SK-N-MC (cell line): Measurements from ENCODE around the gene SNPH.

Source experiments
- DNase-seq: peaks from one replicate; pipeline ENCODE4 v3.0.0-alpha.2; 2011; ENCODE audit warnings: low read depth, low spot score
- H3K27ac ChIP-seq: fragments of 200-600 bp; sonication (generic); 2 replicates; pipeline ENCODE4 v1.5.1; 2016; ENCODE audit warnings: mixed run types
- H3K36me3 ChIP-seq: fragments of 200-600 bp; sonication (generic); 2 replicates; pipeline ENCODE4 v1.6.1; 2017; ENCODE audit warnings: antibody characterized with exemption, low read length, mixed read lengths; ENCODE audit not compliant: insufficient read depth
- H3K4me3 ChIP-seq: fragments of 200-600 bp; sonication (generic); 2 replicates; pipeline ENCODE4 v1.5.1; 2016
- H3K9ac ChIP-seq: fragments of 200-600 bp; sonication (generic); 2 replicates; pipeline ENCODE4 v1.8.0; 2017; ENCODE audit warnings: mixed run types, mixed read lengths; ENCODE audit not compliant: insufficient read length
- H3K9me3 ChIP-seq: fragments of 200-600 bp; sonication (generic); 2 replicates; pipeline ENCODE4 v1.6.1; 2017; ENCODE audit warnings: low read depth, mild to moderate bottlenecking, antibody characterized with exemption, low read length, moderate library complexity, mixed read lengths
- EZH2 ChIP-seq: fragments of 200-600 bp; sonication (generic); IDR thresholded peaks from one replicate; pipeline ENCODE4 v1.6.1; 2017; ENCODE audit warnings: antibody characterized with exemption
- FOXP2 ChIP-seq: optimal IDR thresholded peaks from 2 replicates; pipeline ENCODE3; 2011; ENCODE audit warnings: mild to moderate bottlenecking, moderate library complexity; ENCODE audit not compliant: insufficient read depth; ENCODE audit errors: extremely low read length, control extremely low read depth
- POLR2AphosphoS5 ChIP-seq: IDR thresholded peaks from 2 replicates; pipeline ENCODE4 v1.6.1; 2012; ENCODE audit warnings: mild to moderate bottlenecking, low read depth, low read length, borderline replicate concordance

Gene SNPH

DNA sequence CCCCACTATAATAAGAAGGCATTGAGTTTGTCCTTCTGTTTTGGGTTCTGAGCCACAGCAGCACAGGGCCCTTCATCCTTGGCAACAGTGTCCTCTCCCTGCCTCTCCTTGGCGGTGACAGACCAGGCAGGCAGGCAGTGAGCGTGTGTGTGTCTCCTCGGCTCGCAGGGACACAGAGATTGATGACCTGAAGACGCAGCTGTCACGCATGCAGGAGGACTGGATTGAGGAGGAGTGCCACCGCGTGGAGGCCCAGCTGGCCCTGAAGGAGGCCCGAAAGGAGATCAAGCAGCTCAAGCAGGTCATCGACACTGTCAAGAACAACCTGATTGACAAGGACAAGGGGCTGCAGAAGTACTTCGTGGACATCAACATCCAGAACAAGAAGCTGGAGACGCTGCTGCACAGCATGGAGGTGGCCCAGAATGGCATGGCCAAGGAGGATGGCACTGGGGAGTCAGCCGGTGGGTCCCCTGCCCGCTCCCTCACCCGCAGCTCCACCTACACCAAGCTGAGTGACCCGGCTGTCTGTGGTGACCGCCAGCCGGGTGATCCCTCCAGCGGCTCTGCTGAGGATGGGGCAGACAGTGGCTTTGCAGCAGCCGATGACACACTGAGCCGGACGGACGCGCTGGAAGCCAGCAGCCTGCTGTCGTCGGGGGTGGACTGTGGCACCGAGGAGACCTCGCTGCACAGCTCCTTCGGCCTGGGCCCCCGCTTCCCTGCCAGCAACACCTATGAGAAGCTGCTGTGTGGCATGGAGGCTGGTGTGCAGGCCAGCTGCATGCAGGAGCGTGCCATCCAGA lies 38.8 kb downstream of the SNPH start:
- Histone ChIP-seq H3K4me3 (no peak overlapping the region), H3K9ac (no peak overlapping the region), H3K27ac (no peak overlapping the region), H3K9me3 (no peaks in the 10 kb centered on the region), H3K36me3 (no peaks in the 10 kb centered on the region)
- no peak for DNase-seq
- no peak for TF ChIP-seq POLR2AphosphoS5
- no peak for TF ChIP-seq EZH2
- no peak for TF ChIP-seq FOXP2

DNA sequence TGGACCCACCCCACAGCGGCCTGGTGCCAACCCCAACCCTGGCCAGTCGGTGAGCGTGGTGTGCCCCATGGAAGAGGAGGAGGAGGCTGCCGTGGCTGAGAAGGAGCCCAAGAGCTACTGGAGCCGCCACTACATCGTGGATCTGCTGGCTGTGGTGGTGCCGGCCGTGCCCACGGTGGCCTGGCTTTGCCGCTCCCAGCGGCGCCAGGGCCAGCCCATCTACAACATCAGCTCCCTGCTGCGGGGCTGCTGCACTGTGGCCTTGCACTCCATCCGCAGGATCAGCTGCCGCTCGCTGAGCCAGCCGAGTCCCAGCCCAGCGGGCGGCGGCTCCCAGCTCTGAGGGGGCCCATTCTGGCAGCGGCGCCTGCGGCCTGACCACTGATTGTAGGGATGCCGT lies 39.6 kb downstream of the SNPH start:
- DNase-seq, result no peak
- no peak for TF ChIP-seq FOXP2
- TF ChIP-seq EZH2, result no peak
- TF ChIP-seq POLR2AphosphoS5, result no peak
- no peak overlapping the region for H3K27ac ChIP-seq
- H3K36me3 ChIP-seq, result no peaks in the 10 kb centered on the region
- H3K9ac ChIP-seq, result no peak overlapping the region
- H3K4me3 ChIP-seq, result no peak overlapping the region
- no peaks in the 10 kb centered on the region for H3K9me3 ChIP-seq

DNA sequence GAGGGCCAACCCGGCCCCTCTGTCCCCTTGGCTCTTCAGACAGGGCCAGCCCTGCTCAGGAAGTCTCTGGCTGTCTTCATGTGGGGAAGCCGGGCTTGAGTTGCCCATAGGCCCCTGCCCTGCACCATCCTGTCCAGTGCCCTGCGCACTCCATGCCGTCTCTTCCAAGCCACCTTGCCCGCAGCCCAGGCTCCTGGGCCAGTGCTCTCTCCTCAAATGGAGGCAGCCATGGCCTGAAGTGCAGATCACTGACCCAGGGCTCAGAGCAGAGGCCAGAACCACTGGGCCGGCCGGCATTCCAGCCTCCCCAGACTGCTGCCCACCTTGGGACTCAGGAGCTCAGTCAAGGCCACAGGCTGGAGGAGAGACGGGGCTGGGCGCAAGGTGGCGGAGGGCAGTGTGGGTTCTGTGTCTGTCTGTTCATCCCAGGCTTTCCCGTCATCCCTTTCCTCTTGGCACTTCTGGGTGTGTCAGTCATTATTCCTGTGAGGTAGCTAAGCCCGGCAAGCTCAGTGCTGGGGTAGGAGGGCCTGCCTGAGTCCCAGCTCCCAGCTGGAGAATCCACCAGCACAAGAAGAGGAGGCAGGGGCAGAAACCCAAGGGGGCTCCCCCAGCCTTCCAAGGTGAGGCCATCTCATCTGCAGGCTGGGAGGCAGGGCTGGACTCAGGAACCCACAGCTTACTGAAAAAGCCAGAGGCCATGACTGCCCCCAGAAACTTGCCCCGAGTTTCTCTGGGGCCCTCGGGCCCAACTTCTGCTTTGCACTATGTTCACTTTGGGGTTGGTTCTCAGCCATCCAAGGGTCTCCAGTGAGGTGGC lies 40.4 kb downstream of the SNPH start:
- Histone ChIP-seq H3K9ac (no peak overlapping the region), H3K36me3 (no peaks in the 10 kb centered on the region), H3K27ac (no peak overlapping the region), H3K4me3 (no peak overlapping the region), H3K9me3 (no peaks in the 10 kb centered on the region)
- TF ChIP-seq FOXP2 (no peak), EZH2 (no peak)
- DNase-seq, result no peak

DNA sequence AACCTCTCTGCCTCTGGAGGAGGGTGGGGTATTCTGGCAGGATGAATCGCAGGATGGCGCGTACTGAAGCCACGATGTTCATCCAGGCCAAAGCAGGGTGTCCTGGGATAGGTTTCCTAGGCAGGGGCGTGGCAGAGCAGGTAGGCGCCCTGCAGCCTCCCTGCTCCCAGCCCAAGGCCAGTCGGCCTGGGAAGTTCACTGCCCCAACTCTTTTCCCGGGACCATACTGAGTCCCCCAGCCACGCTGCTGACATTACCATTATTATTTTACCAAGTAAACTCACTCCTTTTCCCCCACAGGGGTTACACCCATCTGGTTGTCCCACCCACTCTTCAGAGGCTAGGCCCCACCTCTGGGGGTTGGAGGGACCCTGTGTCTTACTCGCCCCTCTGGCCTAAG lies 41.1 kb downstream of the SNPH start:
- no peak overlapping the region for H3K27ac ChIP-seq
- no peaks in the 10 kb centered on the region for H3K9me3 ChIP-seq
- no peak for DNase-seq
- H3K4me3 ChIP-seq, result no peak overlapping the region
- no peak overlapping the region for H3K9ac ChIP-seq
- no peak for TF ChIP-seq EZH2
- TF ChIP-seq FOXP2, result no peak
- TF ChIP-seq POLR2AphosphoS5, result no peak
- no peaks in the 10 kb centered on the region for H3K36me3 ChIP-seq

DNA sequence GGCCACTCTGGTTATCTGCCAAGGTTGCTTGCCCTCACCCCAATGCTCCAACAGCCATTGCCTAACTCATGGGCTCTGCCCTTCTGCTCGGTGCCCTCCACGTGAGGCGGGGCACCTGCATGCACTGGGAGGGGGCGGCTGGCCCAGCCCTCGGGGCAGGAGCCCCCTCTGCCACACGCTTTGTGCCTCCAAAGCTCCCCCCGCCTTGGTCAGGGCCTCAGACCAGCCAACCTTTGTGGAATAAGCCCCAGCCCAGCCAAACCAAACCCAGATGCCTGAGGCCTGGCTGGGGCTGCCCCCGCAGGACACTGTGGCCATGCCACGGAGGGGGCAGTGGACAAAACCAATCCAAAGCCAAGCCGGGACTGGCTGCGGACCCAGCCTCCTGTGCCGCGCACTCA lies 41.5 kb downstream of the SNPH start:
- no peak overlapping the region for H3K4me3 ChIP-seq
- H3K27ac ChIP-seq, result no peak overlapping the region
- H3K9ac ChIP-seq, result no peak overlapping the region
- H3K36me3 ChIP-seq, result no peaks in the 10 kb centered on the region
- no peaks in the 10 kb centered on the region for H3K9me3 ChIP-seq
- TF ChIP-seq POLR2AphosphoS5 (no peak), EZH2 (no peak), FOXP2 (no peak)
- DNase-seq, result no peak

DNA sequence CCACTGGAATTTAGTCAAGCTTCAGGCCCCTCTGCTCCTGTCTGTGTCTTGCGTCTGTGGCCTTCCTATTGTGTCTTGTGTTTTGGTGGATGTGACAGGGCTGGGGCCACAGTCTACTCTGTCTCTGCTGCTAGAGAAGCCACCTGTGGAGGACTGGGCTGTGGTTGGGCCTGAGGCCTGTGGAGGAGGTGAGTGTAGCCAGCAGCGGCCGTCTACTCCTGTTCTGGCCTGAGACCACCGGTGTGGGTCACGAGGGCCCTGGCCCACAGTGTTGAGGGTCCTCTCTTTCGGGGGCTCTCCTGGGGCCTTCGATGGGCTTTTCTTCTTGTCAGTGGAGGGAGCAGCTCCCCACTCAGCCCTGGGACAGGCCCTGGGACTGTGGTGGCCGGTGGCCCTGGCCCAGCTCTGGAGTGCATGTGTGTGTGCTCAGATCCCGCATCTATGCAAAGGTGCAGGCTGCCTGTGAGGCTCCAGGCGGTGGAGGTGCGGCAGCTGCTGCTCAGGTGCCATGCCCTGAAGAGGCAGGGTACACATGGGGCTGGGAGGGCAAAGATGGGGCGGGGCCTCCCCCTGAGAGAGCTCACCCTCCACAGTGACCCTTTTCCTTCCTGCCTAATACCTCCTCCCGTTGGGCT lies 42.1 kb downstream of the SNPH start:
- Histone ChIP-seq H3K36me3 (no peaks in the 10 kb centered on the region), H3K9ac (no peak overlapping the region), H3K27ac (no peak overlapping the region), H3K4me3 (no peak overlapping the region), H3K9me3 (no peaks in the 10 kb centered on the region)
- no peak for DNase-seq
- TF ChIP-seq FOXP2, result no peak
- no peak for TF ChIP-seq POLR2AphosphoS5
- no peak for TF ChIP-seq EZH2

DNA sequence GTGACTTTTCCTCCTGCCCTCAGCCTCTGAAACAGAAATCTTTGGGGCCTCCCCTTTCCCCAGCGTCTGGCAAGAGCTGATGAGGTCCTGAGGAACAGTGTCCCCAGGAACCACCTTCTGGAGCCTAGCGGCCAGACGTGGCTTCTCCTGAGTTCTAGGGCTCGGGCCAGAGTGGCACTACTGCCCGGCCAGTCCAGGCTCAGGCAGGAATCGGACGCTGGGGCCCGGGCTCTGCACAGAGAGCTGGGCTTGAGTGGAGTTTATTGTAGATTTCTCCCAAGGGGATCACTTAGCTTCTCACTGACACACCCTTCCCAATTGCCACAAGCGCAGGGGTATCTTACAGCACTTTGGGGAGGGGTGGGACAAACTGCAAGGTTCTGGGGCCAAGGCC lies 42.6 kb downstream of the SNPH start:
- no peak for DNase-seq
- Histone ChIP-seq H3K36me3 (no peaks in the 10 kb centered on the region), H3K4me3 (no peak overlapping the region), H3K27ac (no peak overlapping the region), H3K9me3 (no peaks in the 10 kb centered on the region), H3K9ac (no peak overlapping the region)
- TF ChIP-seq EZH2 (no peak), FOXP2 (no peak), POLR2AphosphoS5 (no peak)

DNA sequence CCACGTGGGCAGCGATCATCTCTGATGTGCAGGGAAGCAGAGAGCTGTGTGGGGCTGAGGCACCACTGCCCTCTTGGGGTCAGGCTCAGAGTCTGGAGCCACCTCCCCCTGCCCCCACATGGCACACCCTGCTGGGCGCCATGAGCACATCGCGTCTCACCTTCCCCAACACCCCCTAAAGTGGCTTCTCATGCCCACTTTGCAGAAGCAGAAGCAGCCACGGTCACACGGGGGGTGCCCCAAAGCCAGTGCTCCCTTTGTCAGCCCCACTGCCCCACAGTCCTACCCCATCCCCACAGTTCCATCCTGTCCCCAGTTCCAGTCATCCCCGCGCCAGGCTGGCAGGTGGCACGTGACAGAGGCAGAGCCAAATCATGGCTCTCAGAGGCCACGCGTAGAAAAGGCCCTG lies 43.3 kb downstream of the SNPH start:
- H3K4me3 ChIP-seq, result no peak overlapping the region
- no peak for TF ChIP-seq EZH2
- TF ChIP-seq POLR2AphosphoS5, result no peak
- TF ChIP-seq FOXP2, result no peak
- no peaks in the 10 kb centered on the region for H3K9me3 ChIP-seq
- H3K27ac ChIP-seq, result no peak overlapping the region
- H3K9ac ChIP-seq, result no peak overlapping the region
- DNase-seq, result no peak
- H3K36me3 ChIP-seq, result no peaks in the 10 kb centered on the region

DNA sequence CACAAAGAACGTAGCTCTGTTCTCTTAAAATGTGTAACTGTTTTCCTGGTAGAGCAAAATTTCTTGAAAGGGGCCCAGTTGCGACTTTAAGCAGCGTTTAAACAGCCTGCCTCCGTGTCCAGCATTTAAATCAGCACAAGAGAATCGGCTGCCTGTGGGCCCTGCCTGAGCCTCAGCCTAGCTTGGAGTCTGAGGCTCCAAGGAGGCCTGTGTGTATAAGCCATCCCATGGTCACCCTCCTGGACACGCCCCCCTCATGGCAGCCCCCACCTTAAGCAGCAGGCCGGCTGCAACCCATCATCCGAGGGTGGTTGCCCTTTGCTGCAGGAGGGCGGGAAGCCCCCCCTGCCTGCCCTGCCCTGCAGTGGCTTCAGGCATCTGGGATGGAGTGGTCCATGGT lies 44.0 kb downstream of the SNPH start:
- DNase-seq, result no peak
- no peaks in the 10 kb centered on the region for H3K9me3 ChIP-seq
- no peak for TF ChIP-seq EZH2
- no peak for TF ChIP-seq FOXP2
- TF ChIP-seq POLR2AphosphoS5, result no peak
- H3K36me3 ChIP-seq, result no peaks in the 10 kb centered on the region
- H3K4me3 ChIP-seq, result no peak overlapping the region
- no peak overlapping the region for H3K27ac ChIP-seq
- no peak overlapping the region for H3K9ac ChIP-seq
